Keratinocyte (primary cell): ENCODE results near the gene NCK1. TPM values are rescaled to one million over a fixed set of nuclear protein-coding genes. Genes with fewer than 3 reads are reported as not detected.

Source experiments
- DNase-seq: peaks from one replicate; pipeline ENCODE4 v3.0.0-alpha.2; 2011; ENCODE audit warnings: low read depth, missing footprints, low spot score
- FAIRE-seq: peaks from 2 replicates; lab custom pipeline; 2011; peaks lifted over from hg19 to GRCh38; lab: Jason Lieb, UNC
- H2AFZ ChIP-seq: 2 replicates; pipeline ENCODE4 v1.6.0; 2012; ENCODE audit warnings: low read length, control low read depth, inconsistent platforms; ENCODE audit not compliant: control insufficient read depth
- H3K27ac ChIP-seq: 2 replicates; pipeline ENCODE4 v1.5.1; 2011; ENCODE audit warnings: low read length; ENCODE audit not compliant: control insufficient read depth, insufficient read depth
- H3K27me3 ChIP-seq: 3 replicates; pipeline ENCODE4 v1.6.0; 2011; ENCODE audit warnings: low read length; ENCODE audit not compliant: control insufficient read depth, insufficient read depth; ENCODE audit errors: extremely low read depth
- H3K36me3 ChIP-seq, 2 experiments: 2 replicates in 1 of 2; 3 replicates in 1 of 2; pipeline ENCODE4 v1.5.1; 2011; ENCODE audit warnings: low read length in 2 of 2, mild to moderate bottlenecking in 1 of 2; ENCODE audit not compliant: control insufficient read depth in 2 of 2, insufficient read depth in 2 of 2; ENCODE audit errors: extremely low read depth in 1 of 2
- H3K4me1 ChIP-seq: 3 replicates; pipeline ENCODE4 v1.5.1; 2011; ENCODE audit warnings: low read length; ENCODE audit not compliant: control insufficient read depth, insufficient read depth; ENCODE audit errors: extremely low read depth
- H3K4me2 ChIP-seq: 3 replicates; pipeline ENCODE4 v1.6.0; 2011; ENCODE audit warnings: low read depth, low read length; ENCODE audit not compliant: control insufficient read depth, insufficient read depth; ENCODE audit errors: extremely low read depth
- H3K4me3 ChIP-seq, 3 experiments: fragments of 200-600 bp in 1 of 3; sonication (generic) in 1 of 3; 2 replicates in 2 of 3; 3 replicates in 1 of 3; pipeline ENCODE4 v1.5.1; 2011 to 2016; ENCODE audit warnings: low read length in 3 of 3, mild to moderate bottlenecking in 3 of 3, control low read depth in 2 of 3, inconsistent platforms in 1 of 3, low read depth in 1 of 3, mixed read lengths in 1 of 3, mixed run types in 1 of 3, moderate library complexity in 1 of 3; ENCODE audit not compliant: control insufficient read depth in 2 of 3, insufficient read depth in 2 of 3; ENCODE audit errors: extremely low read depth in 1 of 3
- H3K79me2 ChIP-seq: 2 replicates; pipeline ENCODE4 v1.6.0; 2012; ENCODE audit warnings: low read length; ENCODE audit not compliant: control insufficient read depth, insufficient read depth
- H3K9ac ChIP-seq: 3 replicates; pipeline ENCODE4 v1.6.0; 2011; ENCODE audit warnings: low read length; ENCODE audit not compliant: control insufficient read depth, insufficient read depth; ENCODE audit errors: extremely low read depth
- H3K9me1 ChIP-seq: 3 replicates; pipeline ENCODE4 v1.6.0; 2011; ENCODE audit warnings: low read length; ENCODE audit not compliant: control insufficient read depth, insufficient read depth; ENCODE audit errors: extremely low read depth
- H3K9me3 ChIP-seq: 2 replicates; pipeline ENCODE4 v1.5.1; 2012; ENCODE audit warnings: low read depth, low read length; ENCODE audit not compliant: control insufficient read depth
- H4K20me1 ChIP-seq: 3 replicates; pipeline ENCODE4 v1.6.0; 2011; ENCODE audit warnings: low read length; ENCODE audit not compliant: control insufficient read depth, insufficient read depth; ENCODE audit errors: extremely low read depth
- CTCF ChIP-seq, 3 experiments: IDR thresholded peaks in 1 of 3; conservative IDR thresholded peaks in 1 of 3; optimal IDR thresholded peaks in 1 of 3; 2 replicates in 2 of 3; 3 replicates in 1 of 3; pipeline versions ENCODE3 to v1.5.1; 2011; ENCODE audit warnings: low read length in 3 of 3, mild to moderate bottlenecking in 3 of 3, moderate library complexity in 2 of 3, control low read depth in 1 of 3, inconsistent platforms in 1 of 3; ENCODE audit not compliant: insufficient read depth in 2 of 3; ENCODE audit errors: extremely low read depth in 1 of 3
- EZH2 ChIP-seq: IDR thresholded peaks from one replicate; pipeline ENCODE4 v1.6.1; 2012; ENCODE audit warnings: inconsistent platforms, mild to moderate bottlenecking, low read length, moderate library complexity
- dilution Hi-C: fragments of 300-500 bp; cut with MboI; formaldehyde crosslinking; loops from one replicate; pipeline ENCODE4 v1.7.0; 2020; ENCODE audit warnings: low sequenced_read_pairs; ENCODE audit not compliant: extremely low pct_ligation_motif_present
- polyA plus RNA-seq, 5 experiments: library from polyadenylated mRNA; depleted of rRNA in 3 of 5; stranded (reverse) in 3 of 5; stranded (forward) in 1 of 5; unstranded in 1 of 5; fragments of >200 nt; gene quantifications; 1 replicate in 1 of 5; 2 replicates in 3 of 5; 3 replicates in 1 of 5; pipeline versions ENCODE4 v1.2.1 to v1.2.3, GENCODE V29; 2011 to 2012; ENCODE audit warnings: missing spikeins in 2 of 5, low read depth in 1 of 5, low replicate concordance in 1 of 5

NCK1 gene
- polyA plus RNA-seq, 1 donor (not counting 4 experiments of a cell fraction or from before 2014, with no cell fraction given), result 57.9 TPM

- Histone ChIP-seq H3K79me2 (peaks cover 22% of the 10 kb centered on the region), H3K4me2 (peak overlapping the region; percentile 51), H3K9me3 (no peaks in the 10 kb centered on the region), H3K27me3 (no peaks in the 10 kb centered on the region), H3K4me3 (peak overlapping the region in 2 of 3 experiments; percentile 34 to 38), H3K27ac (peak overlapping the region; percentile 72), H3K4me1 (peaks cover 24% of the 10 kb centered on the region), H3K36me3 (no peaks in the 10 kb centered on the region), H3K9me1 (no peaks in the 10 kb centered on the region), H4K20me1 (no peaks in the 10 kb centered on the region), H2AFZ (no peak overlapping the region), H3K9ac (peak overlapping the region; percentile 50)
- TF ChIP-seq EZH2, result no peak
- TF ChIP-seq CTCF (optimal IDR thresholded peaks at IDR 0.05 in 1 of 3, IDR thresholded peaks at IDR 0.05 in 1 of 3, conservative IDR thresholded peaks at IDR 0.05 in 1 of 3; ENCODE audit: extremely low read depth in 1 of 3, insufficient read depth in 2 of 3, low read length in 3 of 3), result no peak
- FAIRE-seq, result peak; percentile 57
- dilution Hi-C loops, result no loop called here
- no peak for DNase-seq
These were observed 68.1 kb downstream of the NCK1 start for GRCh38 chr3:136929977-136930670.

- no peaks in the 10 kb centered on the region for H3K27me3 ChIP-seq
- H3K36me3 ChIP-seq, result no peaks in the 10 kb centered on the region
- TF ChIP-seq CTCF (optimal IDR thresholded peaks at IDR 0.05 in 1 of 3, IDR thresholded peaks at IDR 0.05 in 1 of 3, conservative IDR thresholded peaks at IDR 0.05 in 1 of 3; ENCODE audit: extremely low read depth in 1 of 3, insufficient read depth in 2 of 3, low read length in 3 of 3) (no peak), EZH2 (no peak)
- dilution Hi-C loops, result no loop called here
- H3K79me2 ChIP-seq, result peaks cover 22% of the 10 kb centered on the region
- H3K4me1 ChIP-seq, result peaks cover 24% of the 10 kb centered on the region
- peak overlapping the region; percentile 10 for H3K27ac ChIP-seq
- no peak overlapping the region for H2AFZ ChIP-seq
- no peaks in the 10 kb centered on the region for H3K9me3 ChIP-seq
- H3K9ac ChIP-seq, result no peak overlapping the region
- DNase-seq, result no peak
- no peaks in the 10 kb centered on the region for H3K9me1 ChIP-seq
- FAIRE-seq, result no peak
- peak overlapping the region in 1 of 3 experiments; percentile 34 for H3K4me3 ChIP-seq
- no peak overlapping the region for H3K4me2 ChIP-seq
- H4K20me1 ChIP-seq, result no peaks in the 10 kb centered on the region
These were observed 69.6 kb downstream of the NCK1 start for GRCh38 chr3:136931606-136932005.
